ENCODE results near the gene KRT15.
"Not testable (repeated sequence)": the region's sequence is repeated elsewhere in the genome, so short reads cannot be mapped to it uniquely, and the experiment has no call there.

The KRT15 gene

GRCh38 chr17:41544491-41544892 lies 25.8 kb upstream of the KRT15 start:
- DNase-seq (ENCODE audit: low spot score) = no peak

- not testable (repeated sequence) for DNase-seq (ENCODE audit: low spot score)
Observed at GRCh38 chr17:41542786-41543185, 24.1 kb upstream of the KRT15 start.

GRCh38 chr17:41542357-41542756 lies 23.7 kb upstream of the KRT15 start:
- DNase-seq (ENCODE audit: low spot score) = no peak

- no peak for DNase-seq (ENCODE audit: low spot score)
Observed at GRCh38 chr17:41540921-41541625, 22.4 kb upstream of the KRT15 start.

- DNase-seq (ENCODE audit: low spot score) = no peak
Observed at GRCh38 chr17:41539979-41540701, 21.4 kb upstream of the KRT15 start.

- DNase-seq (ENCODE audit: low spot score) = no peak
Observed at GRCh38 chr17:41539071-41539492, 20.4 kb upstream of the KRT15 start.

- DNase-seq (ENCODE audit: low spot score) = no peak
Observed at GRCh38 chr17:41538565-41538991, 19.9 kb upstream of the KRT15 start.

GRCh38 chr17:41537990-41538389 lies 19.3 kb upstream of the KRT15 start:
- no peak for DNase-seq (ENCODE audit: low spot score)

- DNase-seq (ENCODE audit: low spot score) = no peak
Observed at GRCh38 chr17:41537614-41537954, 18.9 kb upstream of the KRT15 start.

- DNase-seq (ENCODE audit: low spot score) = no peak
Observed at GRCh38 chr17:41536741-41537613, 18.3 kb upstream of the KRT15 start.

- no peak for DNase-seq (ENCODE audit: low spot score)
Observed at GRCh38 chr17:41535764-41536481, 17.2 kb upstream of the KRT15 start.

GRCh38 chr17:41534899-41535546 lies 16.3 kb upstream of the KRT15 start:
- peak; percentile 13 for DNase-seq (ENCODE audit: low spot score)

- no peak for DNase-seq (ENCODE audit: low spot score)
Observed at GRCh38 chr17:41533613-41534012, 14.9 kb upstream of the KRT15 start.

GRCh38 chr17:41532947-41533570 lies 14.4 kb upstream of the KRT15 start:
- no peak for DNase-seq (ENCODE audit: low spot score)

GRCh38 chr17:41531993-41532392 lies 13.3 kb upstream of the KRT15 start:
- DNase-seq (ENCODE audit: low spot score) = no peak

- DNase-seq (ENCODE audit: low spot score) = no peak
Observed at GRCh38 chr17:41530062-41531048, 11.7 kb upstream of the KRT15 start.

- no peak for DNase-seq (ENCODE audit: low spot score)
Observed at GRCh38 chr17:41529491-41529915, 10.8 kb upstream of the KRT15 start.

- no peak for DNase-seq (ENCODE audit: low spot score)
Observed at GRCh38 chr17:41528959-41529353, 10.3 kb upstream of the KRT15 start.

- DNase-seq (ENCODE audit: low spot score) = no peak
Observed at GRCh38 chr17:41527063-41528023, 8.7 kb upstream of the KRT15 start.

Measured in NAMALWA (cell line).